HG03039 (cell line): ENCODE results near the gene SERPINB1.

ENCODE experiments used
- ATAC-seq: cut with Tn5 transposase; IDR thresholded peaks from one replicate; pipeline ENCODE4 v1.9.1; 2021; ENCODE audit warnings: mild to moderate bottlenecking, moderate library complexity; ENCODE audit not compliant: unreplicated experiment

SERPINB1 gene

DNA sequence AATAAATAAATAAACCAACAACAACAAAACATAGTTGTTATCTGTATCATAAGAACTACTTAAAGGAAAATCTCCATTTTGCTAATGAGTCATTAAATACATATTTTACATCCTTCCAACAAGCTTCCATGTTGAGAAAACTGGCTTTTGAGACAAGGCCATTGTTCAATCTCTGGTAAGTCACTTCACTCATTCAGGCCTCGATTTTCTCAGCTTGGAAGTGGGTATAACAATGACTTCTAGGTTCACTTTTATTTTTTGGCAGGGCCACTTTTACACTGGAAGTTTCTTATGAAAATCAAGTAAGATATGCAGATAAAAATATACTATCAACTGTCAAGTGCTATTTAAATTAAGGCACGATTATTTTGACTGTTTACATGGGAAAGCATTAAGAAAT is 46.5 kb downstream of the SERPINB1 start:
- no peak for ATAC-seq

DNA sequence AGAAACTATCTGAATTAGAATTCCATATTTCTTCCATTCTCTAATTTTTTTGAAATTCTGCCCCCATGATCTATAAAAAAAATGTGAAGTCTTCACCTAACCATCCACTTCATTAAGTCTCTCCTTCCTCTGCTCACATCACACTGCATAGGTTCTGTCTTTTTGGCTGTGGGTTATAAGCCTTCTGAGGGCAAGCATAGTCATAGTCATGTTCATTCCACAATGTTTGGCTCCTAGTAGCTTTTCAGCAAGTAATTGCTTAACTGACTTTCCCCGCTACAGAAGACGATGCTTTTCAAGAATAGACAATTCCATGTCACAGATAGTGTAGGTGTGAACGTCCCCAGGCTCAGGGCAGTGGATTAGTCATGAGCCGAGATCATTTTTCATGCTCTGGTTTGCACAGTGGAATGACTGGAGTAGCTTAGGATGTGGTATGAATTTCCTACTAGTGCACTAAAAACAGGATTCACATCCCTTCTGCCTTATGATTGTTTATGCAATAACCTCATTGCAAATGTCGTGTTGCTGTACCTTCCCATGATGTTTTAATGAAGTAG is 47.4 kb downstream of the SERPINB1 start:
- ATAC-seq: no peak

DNA sequence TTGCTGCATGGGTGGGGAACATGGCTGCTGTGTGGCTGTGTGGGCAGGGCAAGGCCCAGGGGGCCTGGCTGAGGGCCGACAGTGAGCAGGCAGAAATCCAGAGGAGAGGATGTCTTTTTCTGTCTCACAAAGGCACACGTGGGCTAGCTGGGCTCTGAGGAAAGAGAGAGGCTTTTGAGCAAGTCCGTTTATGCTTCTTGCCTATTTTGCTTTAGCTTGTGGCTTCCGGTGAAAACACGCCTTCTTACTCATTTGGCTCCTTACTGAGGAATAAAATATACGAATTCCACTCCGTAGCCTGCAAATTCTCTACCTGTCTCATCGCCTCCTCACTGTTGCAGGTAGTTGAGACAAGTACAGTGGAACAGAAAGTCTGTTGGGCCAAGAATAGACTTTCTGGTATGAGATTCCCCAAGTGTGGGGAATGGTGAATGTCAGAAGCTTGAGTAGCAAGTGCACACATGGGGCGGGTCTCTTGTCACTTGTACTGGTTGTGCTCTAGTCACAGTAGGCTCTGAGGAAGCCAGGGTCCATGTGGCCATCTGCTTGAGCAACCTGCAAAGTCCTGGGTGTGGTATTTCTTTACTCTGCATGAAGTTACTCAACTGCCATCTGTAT is 48.0 kb downstream of the SERPINB1 start:
- no peak for ATAC-seq

DNA sequence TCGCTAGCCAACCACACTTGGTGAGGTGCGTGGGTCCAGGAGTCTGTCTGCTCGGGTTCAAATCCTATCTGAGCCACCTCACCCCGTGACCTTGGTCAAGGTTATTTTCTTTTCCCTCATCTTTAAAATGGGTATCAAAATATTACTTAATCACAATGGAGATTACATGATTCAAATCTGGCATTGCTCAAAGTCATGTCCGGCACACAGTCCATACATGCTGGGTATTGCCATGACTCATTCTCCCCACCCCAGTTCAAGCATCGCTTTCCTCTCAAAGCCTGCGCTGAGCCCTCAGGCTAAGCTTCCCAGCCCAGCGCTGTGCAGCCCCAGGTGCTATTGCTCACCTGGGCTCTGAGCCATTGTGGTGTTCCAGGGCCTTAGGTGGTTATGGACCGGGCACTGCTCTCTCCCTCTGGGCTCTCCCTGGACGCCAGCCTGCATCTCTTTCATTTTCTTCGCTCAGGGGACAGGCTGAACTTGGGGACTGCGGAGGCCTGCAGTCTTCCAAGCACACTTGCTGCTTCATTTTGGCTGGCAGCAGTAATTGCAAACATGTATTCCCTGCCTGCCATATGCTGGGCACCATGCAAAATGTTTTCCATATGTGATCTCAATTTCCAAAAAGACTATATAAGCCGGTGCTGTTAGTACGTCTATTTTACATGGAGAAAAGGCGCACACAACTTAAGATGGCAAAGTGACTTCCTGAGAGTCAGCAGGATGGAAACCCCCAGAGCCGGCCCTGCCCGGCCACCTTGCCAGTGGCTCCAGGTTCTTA is 49.1 kb downstream of the SERPINB1 start:
- ATAC-seq: no peak

DNA sequence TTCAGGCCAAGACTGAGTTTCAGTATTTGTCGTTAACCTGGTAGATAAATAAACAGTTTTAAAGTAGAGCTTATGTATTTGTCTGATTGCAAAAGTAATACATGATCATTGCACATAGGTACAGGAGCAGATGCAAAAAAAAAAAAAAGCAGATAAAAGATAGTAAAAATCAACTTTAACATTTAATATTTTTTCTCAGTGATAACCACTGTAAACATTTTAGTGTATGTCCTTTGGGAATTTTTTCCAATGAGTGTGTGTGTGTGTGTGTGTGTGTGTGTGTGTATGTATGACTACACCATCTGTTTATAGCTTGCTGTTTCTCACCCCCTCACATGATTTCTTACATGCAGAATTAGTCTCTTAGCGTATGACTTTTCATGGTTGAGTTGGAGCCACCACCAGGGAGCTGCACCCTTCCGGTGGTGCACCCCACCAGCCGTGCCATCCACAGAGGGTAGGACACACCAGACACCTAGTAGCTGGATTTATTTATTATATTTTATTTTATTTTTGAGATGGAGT is 50.2 kb downstream of the SERPINB1 start:
- no peak for ATAC-seq

DNA sequence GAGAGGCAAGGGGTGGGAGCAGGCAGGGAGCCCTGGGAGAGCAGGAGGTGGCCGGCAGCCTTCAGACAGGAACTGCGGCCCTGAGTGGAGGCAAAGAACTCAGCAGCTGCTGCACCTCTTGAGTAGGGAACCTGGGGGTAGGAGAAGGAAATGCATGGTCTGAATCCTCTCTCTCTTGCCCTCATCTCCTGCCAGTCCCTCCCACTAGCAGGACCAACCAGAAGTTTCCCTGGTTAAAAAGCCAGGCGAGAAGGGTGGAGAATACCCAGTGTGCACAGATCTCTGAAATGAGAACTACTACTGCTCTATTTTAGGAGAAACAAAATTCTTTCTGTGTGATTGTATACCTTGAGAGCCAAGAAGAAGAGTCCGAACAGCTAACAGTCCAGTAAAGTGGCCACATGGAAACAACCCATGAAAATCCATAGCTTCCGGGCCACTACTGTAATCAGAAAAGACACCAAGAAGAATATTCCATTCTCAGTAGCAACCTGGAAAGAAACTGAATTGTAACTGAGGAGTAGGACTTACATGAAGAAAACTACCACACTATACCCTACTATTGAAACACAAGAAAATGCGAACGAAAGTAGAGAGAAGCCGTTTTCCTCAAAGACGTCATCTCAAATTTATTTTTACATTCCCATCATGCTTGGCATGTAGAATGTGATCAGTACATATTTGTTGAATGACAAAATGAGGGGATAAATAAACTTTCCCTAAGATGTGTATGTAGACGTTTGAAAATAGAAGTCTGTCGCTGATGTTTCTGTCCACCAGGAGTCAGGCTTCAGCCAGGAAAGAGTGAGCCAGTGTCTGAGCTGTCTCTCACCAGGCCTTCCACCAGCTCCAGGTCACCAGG is 50.8 kb downstream of the SERPINB1 start:
- no peak for ATAC-seq

DNA sequence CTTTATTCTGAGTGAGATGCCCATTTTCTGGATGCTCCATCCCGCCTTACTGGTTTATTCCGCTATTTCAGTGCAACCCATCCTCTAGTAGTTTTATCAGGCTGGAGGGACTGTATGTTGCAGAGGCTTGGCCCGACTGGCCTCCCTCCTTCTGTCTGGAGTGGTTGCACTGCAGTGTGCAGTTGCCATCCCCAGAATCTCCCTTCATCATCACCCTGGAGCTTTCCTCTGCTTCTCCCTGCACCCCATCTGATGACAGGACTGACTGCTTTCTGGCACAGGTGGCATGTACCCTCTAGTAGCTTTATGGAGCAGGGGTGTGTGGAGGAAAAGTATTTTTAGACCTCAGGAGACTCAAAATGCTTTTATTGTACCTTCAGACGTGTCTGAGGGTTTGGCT is 55.4 kb downstream of the SERPINB1 start:
- no peak for ATAC-seq

DNA sequence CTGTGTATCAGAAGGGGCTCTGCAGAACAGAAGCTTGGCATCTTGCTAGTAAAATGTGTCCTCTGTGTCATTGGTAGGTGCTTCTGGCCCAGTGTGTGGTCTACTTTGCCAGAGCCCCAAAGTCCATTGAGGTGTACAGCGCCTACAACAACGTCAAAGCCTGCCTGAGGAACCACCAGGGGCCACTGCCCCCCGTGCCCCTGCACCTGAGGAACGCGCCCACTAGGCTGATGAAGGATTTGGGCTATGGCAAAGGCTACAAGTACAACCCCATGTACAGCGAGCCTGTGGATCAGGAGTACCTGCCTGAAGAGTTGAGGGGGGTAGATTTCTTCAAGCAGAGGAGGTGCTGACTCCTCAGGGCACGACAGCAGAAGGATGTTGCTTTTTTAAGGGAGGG is 56.7 kb downstream of the SERPINB1 start:
- no peak for ATAC-seq

DNA sequence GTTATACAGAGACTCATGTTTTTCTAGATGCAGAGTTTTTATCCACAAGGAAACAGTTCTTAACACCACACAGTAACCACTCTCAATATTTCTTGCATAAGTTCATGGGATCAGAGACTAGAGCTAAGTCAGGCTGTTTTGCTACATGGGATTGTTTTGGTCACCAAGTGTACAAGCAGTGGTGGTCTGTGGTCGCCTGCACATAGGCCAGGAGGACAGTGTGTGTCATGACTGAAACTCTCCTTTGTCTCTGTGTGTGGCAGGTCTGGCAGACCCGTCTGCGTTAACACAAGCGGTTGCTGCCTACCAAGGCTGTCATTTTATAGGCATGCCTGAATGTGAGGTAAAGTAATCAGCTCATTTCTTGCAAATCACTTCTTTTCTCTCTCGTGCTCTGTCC is 57.6 kb downstream of the SERPINB1 start:
- ATAC-seq: no peak

DNA sequence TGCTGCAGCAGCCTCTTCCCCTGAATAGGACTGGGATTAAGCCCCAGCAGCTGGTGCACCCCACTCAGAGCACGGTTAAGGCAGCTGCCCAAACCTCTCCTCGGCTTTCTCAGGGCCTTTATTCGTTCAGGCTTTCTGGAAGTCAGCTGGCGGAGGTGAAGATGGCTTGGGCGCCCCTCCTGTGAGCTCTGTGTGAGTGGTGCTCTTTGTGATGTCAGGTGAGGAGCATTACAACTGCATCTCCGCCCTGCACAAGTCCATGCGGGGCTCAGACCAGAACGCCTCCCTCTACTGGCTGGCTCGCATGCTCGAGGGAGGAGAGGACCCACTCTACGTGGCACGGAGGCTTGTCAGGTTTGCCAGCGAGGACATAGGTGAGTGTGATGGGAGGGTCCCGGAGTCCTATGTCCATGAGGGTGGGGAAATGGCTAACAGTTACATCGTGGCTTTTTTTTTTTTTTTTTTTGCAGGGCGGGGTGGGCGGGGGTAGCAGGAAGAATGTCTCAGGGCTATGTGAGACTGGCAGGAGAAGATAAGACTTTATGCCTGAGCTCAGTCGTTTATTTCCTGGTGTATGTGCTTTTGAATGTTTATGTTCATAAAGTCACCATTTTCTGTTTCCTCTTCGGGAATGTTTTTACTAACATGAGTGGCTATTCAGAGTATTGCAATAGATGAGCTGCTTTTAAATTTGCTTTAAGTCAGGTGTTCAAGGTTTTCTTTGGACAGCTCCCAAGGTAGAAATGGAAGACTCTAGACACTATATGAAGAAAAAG is 58.3 kb downstream of the SERPINB1 start:
- ATAC-seq: no peak

DNA sequence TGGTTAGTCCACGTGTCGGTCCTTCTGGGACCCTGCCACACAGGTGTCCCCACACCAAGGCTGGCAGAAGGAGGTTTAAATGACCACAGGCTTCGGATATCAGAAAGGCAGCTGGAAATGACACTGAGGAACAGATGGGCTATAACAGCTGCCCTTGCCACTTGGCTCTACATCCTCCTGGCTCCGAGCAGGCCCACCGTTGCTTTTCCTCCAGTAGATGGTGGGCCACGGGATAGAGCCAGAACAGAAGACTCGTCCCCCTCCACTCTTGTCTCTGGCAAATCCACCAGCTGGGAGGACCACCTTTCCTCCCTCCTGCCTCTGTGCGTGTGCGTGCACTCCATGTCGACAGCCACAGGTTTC is 58.9 kb downstream of the SERPINB1 start:
- ATAC-seq: no peak

DNA sequence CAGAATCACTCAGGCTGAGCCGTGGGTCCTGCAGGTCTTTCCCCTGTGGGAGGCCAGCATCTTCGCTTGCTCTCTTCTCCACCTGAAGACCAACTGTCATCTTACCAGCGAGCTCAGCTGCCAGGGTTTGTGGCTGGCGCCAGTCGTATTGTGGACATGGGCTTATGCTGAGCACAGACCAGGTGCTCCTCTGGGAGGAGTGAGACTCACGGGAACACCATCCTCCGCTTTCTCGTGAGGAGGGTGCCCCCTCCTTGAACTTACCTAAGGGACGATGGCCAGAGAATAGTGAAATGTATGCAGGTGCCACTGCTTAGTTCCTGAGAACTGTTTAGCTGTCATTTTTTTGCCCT is 59.3 kb downstream of the SERPINB1 start:
- ATAC-seq: no peak
